GM11168 (cell line): Measurements from ENCODE around the gene AGBL4.

Experiments used
- in situ Hi-C: fragments of 300-500 bp; cut with MboI; formaldehyde crosslinking; loops from one replicate; pipeline ENCODE4 v1.12.0; 2022; ENCODE audit warnings: low sequenced_read_pairs; ENCODE audit not compliant: unreplicated experiment

AGBL4 gene

DNA sequence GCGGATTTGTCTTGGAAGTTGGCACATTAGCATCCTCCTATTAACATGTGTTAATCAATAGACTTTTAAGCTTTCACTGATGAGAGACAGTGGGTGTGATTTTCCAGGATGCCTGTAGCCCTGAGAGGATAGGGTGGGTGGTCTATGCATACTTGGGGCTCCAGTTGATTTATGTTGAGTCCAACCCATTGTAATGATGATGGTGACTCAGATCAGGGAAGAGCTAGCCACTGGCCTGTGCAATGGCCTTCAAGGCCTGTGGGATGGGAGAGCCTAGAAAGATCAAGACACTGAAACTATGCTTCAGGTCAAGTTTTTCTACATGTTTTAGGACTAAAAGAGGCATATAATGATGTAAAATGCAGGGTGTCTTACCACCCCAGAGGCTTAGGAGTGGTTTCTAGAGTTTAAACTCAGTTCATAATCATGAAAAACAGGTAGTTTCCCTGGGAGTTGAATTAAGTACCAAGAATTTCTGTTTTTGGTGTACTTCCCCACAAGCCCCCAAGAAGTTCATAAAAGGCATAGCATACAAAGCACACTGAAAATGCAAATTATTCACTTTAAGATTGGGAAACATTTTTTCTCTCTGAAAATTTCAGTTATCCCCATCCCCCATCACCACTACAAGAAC is 1267.0 kb downstream of the AGBL4 start:
- in situ Hi-C loops, result no loop called here

DNA sequence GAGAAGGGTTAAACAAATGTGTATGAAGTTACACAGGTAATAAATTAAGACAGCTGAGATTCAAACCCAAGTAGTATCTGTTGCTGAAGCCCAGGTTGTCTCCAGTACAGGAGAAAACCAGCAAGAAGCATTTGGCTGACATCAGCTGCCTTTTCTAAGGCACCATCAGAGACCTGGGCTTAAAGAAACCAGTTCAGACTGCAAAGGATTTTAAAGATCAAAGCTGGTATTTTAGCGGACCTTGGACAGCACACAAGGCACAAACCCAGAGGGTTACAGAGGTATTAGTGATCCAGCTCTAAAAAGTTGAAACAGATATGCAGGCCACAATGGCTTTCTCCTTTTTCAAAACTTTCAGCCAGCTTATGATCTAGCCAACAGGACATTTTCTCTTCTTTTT is 1270.5 kb downstream of the AGBL4 start:
- in situ Hi-C loops, result no loop called here

DNA sequence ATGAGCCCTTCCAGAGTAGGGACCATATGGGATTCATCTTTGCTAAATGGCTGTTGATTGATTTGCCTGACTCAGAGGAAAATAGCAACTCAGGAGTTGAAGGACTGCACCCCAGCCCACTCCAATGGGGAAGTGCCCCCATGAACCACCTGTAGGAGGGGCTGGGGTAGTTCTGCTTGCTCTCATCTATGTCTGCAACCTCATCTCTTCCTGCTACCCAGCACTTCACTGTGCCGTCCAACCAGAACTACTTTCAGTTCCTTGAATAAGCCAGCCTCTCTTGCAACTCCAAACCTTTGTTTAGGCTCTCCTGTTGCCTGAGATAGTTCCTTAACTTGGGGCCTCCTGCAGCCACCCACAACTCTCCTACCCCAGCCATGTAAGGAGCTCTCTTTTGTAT is 1273.6 kb downstream of the AGBL4 start:
- in situ Hi-C loops, result no loop called here

DNA sequence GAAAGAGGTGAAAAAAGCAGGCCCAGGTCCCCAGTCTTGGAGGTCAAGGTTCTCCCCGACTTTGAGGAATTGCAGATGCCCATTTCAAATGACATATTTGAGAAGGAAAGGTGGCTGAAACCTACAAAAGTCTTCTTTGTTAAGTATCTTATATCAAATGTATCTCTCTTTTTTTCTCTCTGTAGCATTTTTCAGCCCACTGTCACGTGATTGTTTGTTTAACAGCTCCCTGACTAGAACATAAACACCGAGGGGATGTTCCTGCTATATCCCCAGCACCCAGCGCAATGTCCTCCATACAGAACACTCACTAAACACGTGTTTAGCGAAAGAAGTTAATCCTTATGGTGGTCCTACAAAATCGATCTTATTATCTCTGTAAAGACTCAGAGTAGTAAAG is 1274.7 kb downstream of the AGBL4 start:
- in situ Hi-C loops, result no loop called here

DNA sequence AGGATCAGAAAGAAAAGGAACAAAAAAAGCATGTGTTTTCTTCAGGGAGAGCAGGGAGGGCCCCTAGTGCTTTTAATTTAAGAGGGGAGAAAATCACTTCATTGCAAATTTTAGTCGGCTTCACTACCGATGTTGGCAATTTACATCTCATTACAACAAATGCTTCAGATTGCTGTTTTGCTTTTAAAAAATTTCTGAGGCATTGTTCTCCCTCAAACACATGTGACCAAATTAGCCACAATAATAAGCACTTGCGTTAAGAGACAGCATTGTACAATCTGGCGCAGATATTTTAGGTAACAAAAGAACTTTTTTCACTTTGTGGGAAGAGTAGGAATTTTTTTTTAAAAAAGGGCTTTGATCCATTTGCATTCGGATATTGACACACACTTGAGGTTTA is 1276.8 kb downstream of the AGBL4 start:
- in situ Hi-C loops, result no loop called here

DNA sequence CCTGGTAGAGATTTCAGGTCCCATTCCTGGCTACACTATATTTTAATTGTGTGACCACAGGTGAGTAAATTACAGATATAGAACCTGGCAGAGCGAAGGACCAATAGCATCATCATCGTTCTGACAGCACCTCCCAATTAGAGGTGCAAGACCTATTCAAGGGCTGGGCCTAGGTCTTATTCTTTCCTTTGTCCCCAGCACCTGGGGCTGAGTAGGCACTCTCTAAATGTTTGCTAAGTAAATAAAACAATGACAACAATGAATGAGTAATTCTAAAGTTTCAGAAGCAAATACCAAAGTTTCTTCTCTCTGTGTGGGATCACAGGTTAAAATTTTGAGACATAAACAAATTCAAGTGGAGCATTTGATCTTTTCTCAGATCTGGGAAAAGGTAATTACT is 1279.7 kb downstream of the AGBL4 start:
- in situ Hi-C loops, result no loop called here

DNA sequence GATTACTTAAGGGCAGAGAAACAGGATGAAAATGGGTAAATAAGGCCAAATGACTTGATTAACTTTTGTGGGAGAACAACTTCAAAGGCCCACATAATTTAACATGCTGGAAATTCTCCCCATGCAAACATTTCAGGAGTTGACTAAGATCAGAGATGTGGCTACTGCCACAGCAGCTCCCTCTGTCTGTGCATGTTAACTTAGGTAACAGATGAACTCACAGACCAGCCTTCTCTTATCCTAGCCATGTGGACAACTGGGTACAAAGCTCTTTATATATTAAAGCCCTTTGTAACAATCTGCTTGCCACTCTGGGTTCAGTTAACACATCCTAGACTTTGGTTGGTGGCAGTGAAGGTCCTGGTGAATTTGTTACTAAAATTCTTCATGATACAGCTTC is 1280.3 kb downstream of the AGBL4 start:
- in situ Hi-C loops, result no loop called here

DNA sequence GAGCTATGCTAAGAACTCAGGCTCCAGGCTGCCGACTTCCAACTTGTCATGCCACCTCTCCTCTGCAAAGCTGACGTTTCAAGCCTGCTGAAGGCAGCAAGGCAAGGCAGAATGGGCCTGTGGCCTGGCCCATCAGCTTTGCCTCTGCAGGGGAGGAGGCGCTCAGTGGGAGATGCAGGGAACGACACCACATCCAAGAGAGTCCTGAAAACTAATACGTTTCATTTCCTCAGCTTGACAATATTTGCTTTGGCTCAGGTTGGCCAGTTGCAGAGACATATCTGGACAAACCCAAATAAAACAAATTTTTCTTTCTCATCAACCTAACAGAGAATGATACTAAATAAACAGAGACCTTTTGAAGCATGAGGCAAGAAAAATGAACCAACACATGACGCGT is 1282.4 kb downstream of the AGBL4 start:
- in situ Hi-C loops, result no loop called here

DNA sequence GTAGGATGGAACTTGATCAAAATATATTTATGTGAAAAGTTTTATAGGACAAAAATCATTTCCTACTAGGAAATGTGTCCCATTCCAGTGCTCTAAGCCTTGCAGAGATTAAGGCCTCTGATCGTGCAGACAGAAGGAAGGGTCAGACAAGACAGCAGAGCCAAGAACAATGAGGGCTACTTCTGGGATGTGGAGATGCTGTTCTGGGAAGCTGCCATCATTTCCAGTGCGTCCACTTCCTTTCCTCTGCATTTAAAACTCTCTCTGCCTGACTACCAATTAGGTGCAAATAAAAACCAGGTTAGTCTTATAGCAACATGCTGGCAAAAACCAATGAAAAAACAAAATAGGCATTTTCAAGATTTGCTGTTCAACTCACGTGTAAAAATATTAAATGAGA is 1283.1 kb downstream of the AGBL4 start:
- in situ Hi-C loops, result no loop called here

DNA sequence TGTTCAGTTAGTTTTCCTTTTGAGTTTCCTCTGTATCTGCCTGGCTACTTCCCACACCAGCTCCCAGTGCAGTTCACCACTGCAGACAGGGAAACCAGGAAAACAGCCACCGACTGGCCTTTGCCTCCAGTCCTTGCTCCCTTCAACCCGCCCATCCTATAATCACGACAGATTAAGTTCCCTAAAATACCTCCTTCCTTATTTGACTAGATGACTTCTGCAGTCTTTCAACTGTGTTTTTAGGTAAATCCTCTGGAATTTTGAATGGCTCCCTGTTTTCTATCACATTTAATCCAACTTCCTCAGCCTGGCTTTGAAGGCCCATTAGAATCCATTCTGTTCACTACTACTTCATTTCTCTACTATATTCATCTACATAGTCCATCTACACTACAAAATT is 1284.7 kb downstream of the AGBL4 start:
- in situ Hi-C loops, result no loop called here

DNA sequence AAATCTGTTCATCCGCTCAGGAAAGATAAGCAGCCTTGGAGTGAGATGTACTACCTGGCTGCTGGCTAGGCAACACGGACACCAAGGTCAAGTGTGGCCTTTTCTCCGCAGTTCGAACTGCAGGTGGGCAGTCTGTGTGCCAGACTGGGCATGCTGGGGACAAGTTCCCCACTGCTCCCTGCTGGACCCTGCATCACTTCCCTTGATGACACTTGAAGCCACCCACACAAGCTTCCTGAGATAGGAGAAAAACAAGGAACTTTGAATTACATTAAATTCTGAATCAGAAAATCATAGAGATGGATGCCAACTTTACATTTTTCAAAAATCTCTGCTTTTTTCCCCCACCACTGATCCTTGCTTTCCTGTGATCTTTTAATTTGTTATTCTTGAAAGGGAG is 1285.4 kb downstream of the AGBL4 start:
- in situ Hi-C loops, result no loop called here

DNA sequence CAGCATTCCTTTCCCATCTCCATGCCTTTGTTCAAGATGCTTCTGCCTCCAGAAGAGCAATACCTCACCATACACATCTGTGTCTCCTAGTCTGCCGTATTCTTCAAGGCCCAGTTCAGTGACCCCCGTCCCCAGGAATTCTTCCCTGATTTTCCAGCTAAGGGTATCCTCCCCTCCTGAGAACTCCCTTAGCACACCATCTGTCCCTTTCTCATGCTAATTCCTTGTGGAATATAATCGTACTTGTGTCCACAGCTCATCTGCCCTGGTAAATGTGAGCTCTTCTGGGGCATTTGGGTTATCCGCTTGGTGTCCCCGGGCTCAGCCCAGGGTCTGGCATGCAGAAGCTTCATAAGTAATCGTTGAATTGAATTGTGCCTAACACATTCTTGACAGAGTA is 1288.0 kb downstream of the AGBL4 start:
- in situ Hi-C loops, result no loop called here

DNA sequence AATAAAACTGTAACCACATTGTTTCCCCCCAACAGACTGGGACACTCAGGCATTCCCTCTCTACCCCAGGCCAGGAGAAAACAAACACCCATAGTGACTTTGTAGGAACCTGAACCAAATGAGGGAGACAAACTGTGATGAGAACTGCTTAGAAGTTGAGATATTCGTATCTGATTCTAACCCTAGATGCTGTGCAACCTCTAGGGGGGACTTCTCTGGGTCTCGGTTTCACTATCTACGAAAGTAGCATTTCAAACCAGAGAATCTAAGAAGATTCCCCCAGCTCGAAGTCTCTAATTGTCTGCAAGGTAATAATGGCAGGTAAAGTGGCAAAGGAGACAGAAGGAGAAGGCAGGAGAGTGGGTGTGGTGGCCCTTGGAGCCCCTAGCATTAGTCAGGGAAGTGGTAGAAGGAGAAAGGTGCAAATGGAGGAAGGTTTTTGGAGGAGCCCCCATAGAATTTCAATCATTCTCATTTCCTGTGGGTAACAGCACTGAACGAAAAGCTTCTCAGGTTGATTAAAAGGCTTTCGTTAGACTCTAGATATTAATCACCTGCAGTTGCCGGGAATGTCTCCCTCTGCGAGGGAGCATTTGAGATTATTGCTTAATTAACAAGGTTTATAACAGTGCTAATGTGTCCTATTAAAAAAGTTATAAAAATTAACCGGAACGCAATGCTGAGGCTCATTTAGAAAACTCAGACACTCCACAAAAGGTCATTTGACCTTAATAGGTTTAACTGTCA is 1293.4 kb downstream of the AGBL4 start:
- in situ Hi-C loops, result no loop called here

DNA sequence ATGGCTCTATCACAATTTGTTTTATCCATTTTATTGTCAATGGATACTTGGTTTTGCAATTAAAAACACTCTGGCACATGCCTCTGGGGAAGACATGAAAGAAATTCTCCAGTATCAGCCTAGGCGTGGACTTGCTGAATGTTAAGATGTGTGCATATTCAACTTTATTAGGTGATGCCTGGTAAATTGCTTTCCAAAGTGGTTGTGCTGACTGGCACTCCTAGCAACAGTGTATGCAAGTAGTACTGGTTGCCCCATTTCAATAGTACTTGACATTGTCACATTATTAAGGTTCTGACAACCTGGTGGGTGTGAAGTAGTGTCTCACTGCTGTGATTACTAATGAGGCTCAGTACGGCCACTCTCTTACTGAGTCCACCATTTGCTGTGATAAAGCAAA is 1295.2 kb downstream of the AGBL4 start:
- in situ Hi-C loops, result no loop called here

DNA sequence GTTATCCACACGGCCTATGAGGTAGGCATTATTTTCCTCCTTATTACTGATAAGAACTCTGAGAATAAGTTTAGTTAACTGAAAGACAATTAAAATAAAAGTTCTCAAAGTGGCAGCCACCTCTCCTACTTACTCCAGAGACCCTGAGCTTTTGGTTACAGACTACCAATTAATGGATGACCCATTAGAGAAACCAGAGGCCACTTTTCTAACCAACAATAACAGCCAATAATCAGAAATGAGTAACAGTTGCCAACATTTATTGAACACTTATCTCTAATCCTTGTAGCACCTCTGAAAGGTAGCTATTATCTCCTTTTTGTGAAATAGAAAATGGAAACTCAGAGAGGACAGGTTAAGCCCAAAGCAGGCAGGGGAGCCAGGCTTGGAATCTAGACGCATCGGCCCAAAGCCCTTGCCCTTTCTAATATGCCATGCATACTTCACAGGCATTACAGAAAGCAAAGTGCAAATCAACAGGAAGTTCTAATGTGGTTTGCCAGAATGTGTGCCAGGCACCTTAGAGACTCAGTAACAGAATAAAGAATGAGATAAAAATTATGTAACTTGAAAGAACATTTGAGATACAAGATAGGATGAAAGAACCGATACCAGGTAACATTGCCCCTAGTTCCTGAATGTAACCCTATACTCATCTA is 1297.1 kb downstream of the AGBL4 start:
- in situ Hi-C loops, result no loop called here

DNA sequence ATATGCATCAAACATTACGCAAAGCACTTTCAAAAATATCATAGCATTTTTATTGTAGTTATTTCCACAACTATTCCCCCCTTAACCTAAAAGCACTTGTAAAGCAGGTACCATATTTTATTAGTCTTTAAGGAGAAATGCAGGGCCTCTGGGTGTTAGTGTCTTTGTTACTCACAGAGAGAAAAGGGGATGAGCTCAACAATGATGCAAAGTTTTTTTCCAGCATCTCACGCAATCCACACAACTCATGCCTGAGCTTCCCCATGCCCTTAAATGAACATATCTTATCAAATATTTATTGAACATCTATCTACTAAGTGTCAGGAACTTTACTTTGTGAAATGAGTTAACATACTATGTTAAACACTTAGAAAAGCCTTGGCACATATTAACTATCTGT is 1297.6 kb downstream of the AGBL4 start:
- in situ Hi-C loops, result no loop called here

DNA sequence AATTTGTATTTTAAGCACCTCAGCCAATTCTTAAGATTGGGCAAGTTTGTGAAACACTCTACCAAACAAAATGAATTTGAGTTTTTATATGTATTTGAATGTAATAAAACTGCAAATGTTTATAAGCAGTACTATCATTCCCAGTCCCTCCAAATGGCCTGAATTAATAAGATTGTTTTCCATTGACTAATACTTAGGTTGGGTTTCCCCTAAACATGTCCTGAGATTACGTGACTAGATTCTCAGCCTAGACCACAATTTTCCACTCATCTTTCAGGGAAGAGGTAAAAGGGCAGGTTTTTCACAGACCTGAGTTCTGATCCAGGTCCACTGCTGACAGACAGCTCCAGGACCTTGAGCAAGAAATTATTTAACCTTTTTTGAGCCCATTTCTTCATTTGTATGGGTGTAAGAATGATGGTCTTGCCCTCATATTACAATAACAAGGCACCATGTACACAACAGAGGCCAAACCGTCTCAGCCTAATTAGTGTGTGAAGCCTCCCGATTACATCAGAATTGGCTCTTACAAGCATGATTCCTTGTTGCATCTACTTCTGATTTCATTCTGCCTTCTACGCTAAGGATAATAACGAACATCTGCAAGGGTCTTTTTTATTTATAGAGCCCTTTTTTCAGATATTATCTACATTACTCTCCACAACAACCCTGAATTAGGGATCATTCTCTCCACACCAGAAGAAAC is 1298.3 kb downstream of the AGBL4 start:
- in situ Hi-C loops, result no loop called here

DNA sequence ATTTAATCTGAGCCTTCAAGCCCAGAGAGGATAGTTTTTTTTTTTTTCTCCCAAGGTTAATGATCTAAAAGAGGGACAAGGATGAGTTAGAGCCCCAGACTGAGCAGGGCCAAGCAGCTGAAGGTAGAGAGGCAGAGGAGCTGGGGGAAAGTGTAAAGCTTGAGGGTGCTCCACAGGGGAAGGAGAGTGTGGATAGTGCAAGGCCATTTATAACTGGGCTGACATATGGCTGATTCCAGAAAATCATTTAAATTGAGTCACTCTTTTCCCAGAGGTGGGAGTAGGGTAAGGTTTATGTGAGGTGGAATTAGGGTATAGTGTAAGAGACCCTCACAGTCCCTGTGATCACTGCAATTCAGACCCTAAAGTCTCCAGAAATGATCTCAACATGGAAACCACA is 1302.8 kb downstream of the AGBL4 start:
- in situ Hi-C loops, result no loop called here

DNA sequence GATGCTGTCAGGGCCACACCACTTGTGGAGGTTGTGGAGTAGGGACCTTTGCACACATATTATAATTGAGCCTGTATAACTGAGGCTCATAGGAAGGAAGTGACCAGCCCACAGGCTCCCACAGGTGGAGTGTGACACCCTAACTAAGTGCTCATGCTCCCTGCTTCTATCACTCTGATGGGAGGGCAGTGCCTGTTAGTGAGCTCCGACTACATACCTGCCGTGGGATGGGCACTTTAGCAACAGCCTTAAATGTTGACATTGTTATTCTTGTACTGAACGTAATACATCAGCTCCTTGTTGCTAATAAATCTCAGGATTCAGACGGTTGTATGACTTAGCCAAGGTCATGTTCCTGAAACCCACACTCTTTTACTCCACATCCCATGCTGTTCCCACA is 1305.0 kb downstream of the AGBL4 start:
- in situ Hi-C loops, result no loop called here

DNA sequence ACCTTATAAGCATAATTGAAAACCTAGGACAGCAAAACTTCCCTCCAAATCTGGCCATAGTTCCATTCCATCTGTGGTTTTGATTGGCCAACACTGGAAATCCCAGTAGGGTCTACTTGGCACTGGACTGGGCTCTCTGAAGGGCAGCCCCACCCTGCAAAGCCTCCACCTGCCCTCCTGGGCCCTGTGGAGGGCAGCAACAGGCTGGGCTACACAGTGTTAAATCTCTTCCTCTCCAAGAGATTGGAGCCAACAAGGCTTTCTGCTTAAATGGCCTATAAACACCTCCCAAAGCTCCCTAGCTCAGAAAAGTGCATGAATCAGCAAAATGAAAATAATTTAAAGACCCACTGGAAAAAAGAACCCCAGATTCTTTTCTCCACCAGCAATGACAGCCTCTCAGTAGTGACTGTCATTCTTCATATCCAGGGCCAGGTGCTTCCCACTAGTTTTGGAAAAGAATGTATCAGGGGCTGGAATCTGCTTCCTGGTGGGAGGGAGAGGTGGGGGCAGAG is 1305.6 kb downstream of the AGBL4 start:
- in situ Hi-C loops, result no loop called here

DNA sequence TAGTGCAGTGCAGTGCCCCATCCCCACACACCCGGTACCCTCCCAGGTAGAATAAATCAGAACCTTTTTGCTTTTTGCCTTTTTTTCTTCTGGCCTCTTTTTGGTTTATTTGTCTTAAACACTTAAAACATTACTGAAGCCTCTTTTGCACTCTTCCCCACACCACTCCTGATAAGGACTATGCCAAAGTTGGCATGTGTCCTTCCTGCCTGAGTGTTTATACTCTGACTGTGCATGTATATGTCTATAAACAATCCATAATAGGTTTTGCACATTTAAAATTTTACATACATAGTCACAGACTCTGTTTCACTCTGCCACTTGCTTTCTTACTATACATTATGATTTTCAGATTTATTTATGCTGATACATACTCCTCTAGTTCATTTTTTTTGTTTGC is 1306.7 kb downstream of the AGBL4 start:
- in situ Hi-C loops, result no loop called here
